ENCODE measurements around the gene PITPNM1. TPM values are rescaled to one million over a fixed set of nuclear protein-coding genes. Genes with fewer than 3 reads are reported as not detected.

PITPNM1 gene
- total RNA-seq, 2 experiments from 2014 or later = 90.0 to 94.8 TPM

DNA sequence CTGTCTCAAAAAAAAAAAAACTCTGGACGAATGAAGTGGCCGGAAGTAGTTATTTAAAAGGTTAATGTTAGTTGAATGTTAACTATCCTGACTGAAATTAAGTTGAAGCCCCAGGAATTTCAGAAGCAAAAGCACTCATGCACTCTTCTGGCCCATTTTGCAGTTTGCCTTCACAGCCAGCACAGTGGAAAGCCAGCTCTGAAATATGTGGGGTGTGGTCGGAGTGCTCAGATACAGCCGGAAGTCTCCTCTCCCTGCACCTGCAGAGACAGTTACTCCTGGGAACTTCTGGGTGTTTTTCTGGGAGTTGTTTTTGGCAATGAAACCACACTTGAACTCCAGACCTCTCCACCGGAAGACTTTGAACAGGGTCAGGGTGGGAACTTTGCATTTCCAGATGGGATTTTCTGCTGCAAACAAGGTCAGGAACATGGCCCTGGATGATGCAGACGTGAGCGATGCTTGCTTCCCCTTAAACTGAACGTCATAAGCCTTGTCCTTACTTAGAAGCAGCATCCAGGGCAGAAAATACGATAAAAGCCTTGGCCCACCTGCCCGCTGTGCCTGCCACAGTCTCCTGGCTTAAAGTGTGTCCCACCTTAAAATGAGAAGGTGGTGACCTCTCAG lies 39.6 kb upstream of the PITPNM1 start:
- H3K27ac Mint-ChIP-seq = no peak overlapping the region

DNA sequence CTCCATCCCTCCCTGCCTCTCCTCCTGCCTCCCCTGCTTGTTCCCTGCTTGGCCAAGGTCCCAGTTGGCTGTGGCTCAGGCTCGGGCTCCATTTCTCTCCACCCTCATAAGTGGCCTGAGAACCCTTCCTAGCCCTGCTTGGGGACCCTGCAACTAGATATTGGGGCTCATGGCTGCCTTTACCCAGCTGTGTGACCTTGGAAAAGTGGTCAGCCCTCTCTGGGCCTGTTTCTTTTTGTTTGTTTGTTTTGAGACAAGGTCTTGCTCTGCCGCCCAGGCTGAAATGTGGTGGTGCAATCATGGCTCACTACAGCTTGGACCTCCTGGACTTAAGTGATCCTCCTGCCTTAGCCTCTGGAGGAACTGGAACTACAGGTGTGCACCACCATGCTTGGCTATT lies 38.4 kb upstream of the PITPNM1 start:
- Histone ChIP-seq H3K4me1 (ENCODE audit: insufficient read depth, low read length) (no peaks in the 10 kb centered on the region), H3K9me3 (ENCODE audit: control insufficient read depth in 1 of 2, insufficient read depth in 1 of 2, low read length in 2 of 2) (no peaks in the 10 kb centered on the region), H3K36me3 (ENCODE audit: insufficient read depth, low read length) (no peaks in the 10 kb centered on the region), H3K27me3 (ENCODE audit: control insufficient read depth in 1 of 2, insufficient read depth in 2 of 2, low read length in 2 of 2) (no peaks in the 10 kb centered on the region), H3K4me3 (ENCODE audit: low read length) (no peak overlapping the region), H3K27ac (ENCODE audit: low read depth in 1 of 2, low read length in 2 of 2) (no peak overlapping the region)
- H3K36me3 Mint-ChIP-seq (ENCODE audit: low read depth) = no peaks in the 10 kb centered on the region
- intact Hi-C loops (cut with DNase I, micrococcal nuclease) = loop anchor here in 1 of 2 experiments (10.0 kb wide), 1 partner anchor 839 kb away; no protein-coding TSS in a partner anchor
- H3K4me3 Mint-ChIP-seq = no peak overlapping the region
- DNase-seq (no peak), ATAC-seq (ENCODE audit: poor library complexity) (no peak)
- ChIA-PET POLR2A (interaction anchor here (0.6 kb wide), 1 partner anchor 8 kb away, joined by 3 read pairs; no protein-coding TSS in a partner anchor), CTCF (no interaction called here)
- no peak overlapping the region for H3K27ac Mint-ChIP-seq
- TF ChIP-seq, protein P1, sequence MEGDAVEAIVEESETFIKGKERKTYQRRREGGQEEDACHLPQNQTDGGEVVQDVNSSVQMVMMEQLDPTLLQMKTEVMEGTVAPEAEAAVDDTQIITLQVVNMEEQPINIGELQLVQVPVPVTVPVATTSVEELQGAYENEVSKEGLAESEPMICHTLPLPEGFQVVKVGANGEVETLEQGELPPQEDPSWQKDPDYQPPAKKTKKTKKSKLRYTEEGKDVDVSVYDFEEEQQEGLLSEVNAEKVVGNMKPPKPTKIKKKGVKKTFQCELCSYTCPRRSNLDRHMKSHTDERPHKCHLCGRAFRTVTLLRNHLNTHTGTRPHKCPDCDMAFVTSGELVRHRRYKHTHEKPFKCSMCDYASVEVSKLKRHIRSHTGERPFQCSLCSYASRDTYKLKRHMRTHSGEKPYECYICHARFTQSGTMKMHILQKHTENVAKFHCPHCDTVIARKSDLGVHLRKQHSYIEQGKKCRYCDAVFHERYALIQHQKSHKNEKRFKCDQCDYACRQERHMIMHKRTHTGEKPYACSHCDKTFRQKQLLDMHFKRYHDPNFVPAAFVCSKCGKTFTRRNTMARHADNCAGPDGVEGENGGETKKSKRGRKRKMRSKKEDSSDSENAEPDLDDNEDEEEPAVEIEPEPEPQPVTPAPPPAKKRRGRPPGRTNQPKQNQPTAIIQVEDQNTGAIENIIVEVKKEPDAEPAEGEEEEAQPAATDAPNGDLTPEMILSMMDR (IDR thresholded peaks at IDR 0.05) = no peak
- H3K9me3 Mint-ChIP-seq = no peaks in the 10 kb centered on the region
- H3K4me1 Mint-ChIP-seq (ENCODE audit: low read depth) = no peaks in the 10 kb centered on the region
- H3K27me3 Mint-ChIP-seq = peaks cover 3% of the 10 kb centered on the region

More for the DNA sequence above, 39.6 kb upstream of the PITPNM1 start:
- ChIA-PET CTCF (no interaction called here), POLR2A (no interaction called here)
- Histone ChIP-seq H3K27ac (ENCODE audit: low read depth in 1 of 2, low read length in 2 of 2) (no peak overlapping the region), H3K4me3 (ENCODE audit: low read length) (no peak overlapping the region), H3K27me3 (ENCODE audit: control insufficient read depth in 1 of 2, insufficient read depth in 2 of 2, low read length in 2 of 2) (no peaks in the 10 kb centered on the region), H3K4me1 (ENCODE audit: insufficient read depth, low read length) (no peaks in the 10 kb centered on the region), H3K9me3 (ENCODE audit: control insufficient read depth in 1 of 2, insufficient read depth in 1 of 2, low read length in 2 of 2) (no peaks in the 10 kb centered on the region), H3K36me3 (ENCODE audit: insufficient read depth, low read length) (no peaks in the 10 kb centered on the region)
- DNase-seq (no peak), ATAC-seq (ENCODE audit: poor library complexity) (no peak)
- no peaks in the 10 kb centered on the region for H3K36me3 Mint-ChIP-seq (ENCODE audit: low read depth)
- no peak overlapping the region for H3K4me3 Mint-ChIP-seq
- intact Hi-C loops (cut with DNase I, micrococcal nuclease) = loop anchor here in 1 of 2 experiments (10.0 kb wide), 1 partner anchor 840 kb away; no protein-coding TSS in a partner anchor
- TF ChIP-seq, protein P1 (IDR thresholded peaks at IDR 0.05) = no peak
- H3K4me1 Mint-ChIP-seq (ENCODE audit: low read depth) = no peaks in the 10 kb centered on the region
- H3K9me3 Mint-ChIP-seq = no peaks in the 10 kb centered on the region
- H3K27me3 Mint-ChIP-seq = peaks cover 3% of the 10 kb centered on the region

DNA sequence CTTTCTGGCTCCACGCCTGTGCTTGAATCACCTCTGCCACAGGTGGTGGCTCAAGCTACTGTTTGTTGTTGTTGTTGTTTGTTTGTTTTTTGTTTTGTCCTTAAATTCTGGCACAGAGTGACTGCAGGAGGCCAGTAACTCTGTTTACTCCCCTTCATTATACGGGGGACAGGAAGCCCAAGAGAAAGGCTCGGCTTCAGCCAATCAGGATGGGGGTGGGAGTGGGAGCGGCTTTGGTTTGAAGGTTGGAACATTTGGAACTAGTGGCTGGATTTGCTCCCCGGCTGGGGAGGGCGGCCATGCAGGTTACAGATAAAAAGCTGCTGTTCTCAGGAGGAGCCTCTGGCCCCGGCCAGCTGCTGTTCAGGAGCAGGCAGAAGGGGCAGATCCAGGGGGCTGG lies 37.8 kb upstream of the PITPNM1 start:
- DNase-seq = no peak
- CTCF ChIA-PET = no interaction called here
- no peak overlapping the region for H3K27ac Mint-ChIP-seq

More for the DNA sequence above, 37.8 kb upstream of the PITPNM1 start:
- ATAC-seq (ENCODE audit: poor library complexity) = no peak
- H3K9me3 ChIP-seq (ENCODE audit: control insufficient read depth in 1 of 2, insufficient read depth in 1 of 2, low read length in 2 of 2) = no peaks in the 10 kb centered on the region
- no peaks in the 10 kb centered on the region for H3K36me3 ChIP-seq (ENCODE audit: insufficient read depth, low read length)
- no peaks in the 10 kb centered on the region for H3K36me3 Mint-ChIP-seq (ENCODE audit: low read depth)
- no peaks in the 10 kb centered on the region for H3K4me1 ChIP-seq (ENCODE audit: insufficient read depth, low read length)
- no peaks in the 10 kb centered on the region for H3K4me1 Mint-ChIP-seq (ENCODE audit: low read depth)
- H3K4me3 ChIP-seq (ENCODE audit: low read length) = no peak overlapping the region
- no peak overlapping the region for H3K27ac ChIP-seq (ENCODE audit: low read depth in 1 of 2, low read length in 2 of 2)
- H3K4me3 Mint-ChIP-seq = no peak overlapping the region
- POLR2A ChIA-PET = interaction anchor here (0.6 kb wide), 1 partner anchor 9 kb away, joined by 3 read pairs; no protein-coding TSS in a partner anchor
- TF ChIP-seq, protein P1 (IDR thresholded peaks at IDR 0.05) = no peak
- no peaks in the 10 kb centered on the region for H3K27me3 ChIP-seq (ENCODE audit: control insufficient read depth in 1 of 2, insufficient read depth in 2 of 2, low read length in 2 of 2)
- H3K9me3 Mint-ChIP-seq = no peaks in the 10 kb centered on the region
- peaks cover 3% of the 10 kb centered on the region for H3K27me3 Mint-ChIP-seq
- intact Hi-C loops (cut with DNase I, micrococcal nuclease) = loop anchor here in 1 of 2 experiments (10.0 kb wide), 1 partner anchor 838 kb away; no protein-coding TSS in a partner anchor

Data from CD4-positive, alpha-beta T cell (primary cell).